Skeletal muscle cell (primary cell): Measurements from ENCODE around the gene ICOS.

Experiments used
- DNase-seq: peaks from one replicate; pipeline ENCODE4 v3.0.0-alpha.2; 2010; ENCODE audit warnings: low read depth
- H3K4me3 ChIP-seq: 2 replicates; pipeline ENCODE4 v1.5.1; 2011; ENCODE audit warnings: low read depth, mild to moderate bottlenecking, control low read depth, low read length, moderate library complexity

Gene ICOS

GRCh38 chr2:203997980-203998809 is 61.6 kb downstream of the ICOS start:
- H3K4me3 ChIP-seq, result no peak overlapping the region
- DNase-seq, result peak; percentile 31

GRCh38 chr2:203999835-204000234 is 63.3 kb downstream of the ICOS start:
- no peak for DNase-seq
- no peak overlapping the region for H3K4me3 ChIP-seq

GRCh38 chr2:204000446-204000845 is 63.9 kb downstream of the ICOS start:
- H3K4me3 ChIP-seq, result no peak overlapping the region
- no peak for DNase-seq

DNA sequence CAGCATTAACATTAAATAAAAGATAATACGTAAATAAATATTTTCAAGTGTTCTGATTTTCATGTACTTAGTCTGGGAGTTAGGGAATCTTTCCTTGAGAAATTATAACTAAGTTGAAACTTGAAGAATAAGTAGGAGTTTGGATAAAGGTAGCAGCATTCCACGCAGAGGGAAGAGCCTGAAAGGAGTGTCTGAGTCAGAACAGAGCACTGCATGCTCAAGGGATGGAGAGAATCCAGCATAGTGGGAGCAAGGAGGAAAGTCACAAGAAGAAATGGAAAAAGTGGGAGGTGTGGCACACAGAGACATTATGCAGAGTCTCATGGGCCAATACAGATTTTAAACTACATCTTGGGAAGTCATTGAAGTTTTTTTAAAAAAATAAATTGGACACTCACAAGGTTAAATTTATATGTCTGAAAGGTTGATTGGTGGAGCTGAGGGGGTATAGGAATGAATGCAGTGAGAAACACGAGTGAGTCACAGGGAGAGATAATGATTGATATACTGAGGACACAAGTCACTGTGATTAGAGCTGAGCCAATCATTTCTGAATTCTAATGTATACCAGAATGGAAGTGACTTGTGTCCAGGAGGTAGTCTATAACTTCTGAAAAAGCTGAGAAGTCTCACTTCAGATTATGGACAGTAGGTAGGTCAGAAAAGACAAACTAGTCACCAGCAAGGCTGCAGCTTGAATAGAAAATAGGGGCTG is 66.9 kb downstream of the ICOS start:
- H3K4me3 ChIP-seq, result no peak overlapping the region
- no peak for DNase-seq

- H3K4me3 ChIP-seq, result no peak overlapping the region
Measured at GRCh38 chr2:204004912-204005311, 68.3 kb downstream of the ICOS start.

GRCh38 chr2:204005940-204006721 is 69.6 kb downstream of the ICOS start:
- H3K4me3 ChIP-seq, result no peak overlapping the region
- no peak for DNase-seq

More at GRCh38 chr2:204004912-204005311, 68.3 kb downstream of the ICOS start:
- DNase-seq, result no peak

GRCh38 chr2:204008352-204008751 is 71.8 kb downstream of the ICOS start:
- DNase-seq, result no peak
- H3K4me3 ChIP-seq, result no peak overlapping the region

GRCh38 chr2:204010628-204011560 is 74.3 kb downstream of the ICOS start:
- no peak overlapping the region for H3K4me3 ChIP-seq
- no peak for DNase-seq
